ENCODE measurements around the gene EFNA3.

EFNA3 gene

GRCh38 chr1:155131856-155132255 lies 53.2 kb downstream of the EFNA3 start:
- Mint-ChIP-seq H3K9me3 (no peaks in the 10 kb centered on the region), H3K4me1 (peaks cover 41% of the 10 kb centered on the region), H3K4me3 (no peak overlapping the region), H3K36me3 (ENCODE audit: low read depth) (no peaks in the 10 kb centered on the region), H3K27me3 (peaks cover 12% of the 10 kb centered on the region), H3K27ac (no peak overlapping the region)
- ATAC-seq = no peak
- DNase-seq = no peak

GRCh38 chr1:155133799-155134281 lies 55.2 kb downstream of the EFNA3 start:
- no peak for DNase-seq
- Mint-ChIP-seq H3K36me3 (ENCODE audit: low read depth) (peaks cover 13% of the 10 kb centered on the region), H3K27ac (no peak overlapping the region), H3K4me3 (no peak overlapping the region), H3K4me1 (peaks cover 46% of the 10 kb centered on the region), H3K27me3 (no peaks in the 10 kb centered on the region), H3K9me3 (no peaks in the 10 kb centered on the region)
- no peak for ATAC-seq

GRCh38 chr1:155134322-155134721 lies 55.7 kb downstream of the EFNA3 start:
- H3K36me3 Mint-ChIP-seq (ENCODE audit: low read depth) = peaks cover 16% of the 10 kb centered on the region
- no peaks in the 10 kb centered on the region for H3K9me3 Mint-ChIP-seq
- H3K27ac Mint-ChIP-seq = peak overlapping the region; percentile 100
- no peak for ATAC-seq
- peaks cover 43% of the 10 kb centered on the region for H3K4me1 Mint-ChIP-seq
- DNase-seq = no peak
- peak overlapping the region; percentile 99 for H3K4me3 Mint-ChIP-seq
- no peaks in the 10 kb centered on the region for H3K27me3 Mint-ChIP-seq

- peak overlapping the region; percentile 100 for H3K27ac Mint-ChIP-seq
- no peaks in the 10 kb centered on the region for H3K9me3 Mint-ChIP-seq
- peaks cover 42% of the 10 kb centered on the region for H3K4me1 Mint-ChIP-seq
- peaks cover 20% of the 10 kb centered on the region for H3K36me3 Mint-ChIP-seq (ENCODE audit: low read depth)
- DNase-seq = peak; percentile 73
- H3K27me3 Mint-ChIP-seq = no peaks in the 10 kb centered on the region
- peak overlapping the region; percentile 99 for H3K4me3 Mint-ChIP-seq
- ATAC-seq = peak; percentile 30
These were observed 56.3 kb downstream of the EFNA3 start for GRCh38 chr1:155134880-155135414.

GRCh38 chr1:155135415-155136028 lies 56.9 kb downstream of the EFNA3 start, which contains the start of gene SLC50A1:
SLC50A1 (plus strand) TSS chr1:155135852; CDS start chr1:155135912, 60 bp downstream.
- Mint-ChIP-seq H3K27me3 (no peaks in the 10 kb centered on the region), H3K27ac (peak within 1 kb of the TSS; percentile 100), H3K36me3 (ENCODE audit: low read depth) (peaks cover 21% of the 10 kb centered on the region), H3K4me3 (peak within 1 kb of the TSS; percentile 99), H3K9me3 (no peaks in the 10 kb centered on the region), H3K4me1 (peaks cover 45% of the 10 kb centered on the region)
- DNase-seq (peak; percentile 96), ATAC-seq (peak; percentile 69)

GRCh38 chr1:155136748-155137147 lies 58.1 kb downstream of the EFNA3 start:
- Mint-ChIP-seq H3K4me3 (peak overlapping the region; percentile 99), H3K4me1 (peaks cover 47% of the 10 kb centered on the region), H3K9me3 (no peaks in the 10 kb centered on the region), H3K27ac (peak overlapping the region; percentile 100), H3K36me3 (ENCODE audit: low read depth) (peaks cover 21% of the 10 kb centered on the region), H3K27me3 (no peaks in the 10 kb centered on the region)
- DNase-seq (no peak), ATAC-seq (no peak)

Data from activated naive CD8-positive, alpha-beta T cell treated with anti-CD3 and anti-CD28 coated beads, Interleukin-2, amount 50 U/mL, for 24 hours (primary cell).